GM12878 (cell line): ENCODE data around the gene H6PD. TPM values are rescaled to one million over a fixed set of nuclear protein-coding genes. Genes with fewer than 3 reads are reported as not detected.

Experiments used
- ATAC-seq: fragments of 200-7000 bp; cut with Tn5 transposase; 3 replicates; pipeline ENCODE4 v1.9.1; 2020; ENCODE audit warnings: mild to moderate bottlenecking, moderate library complexity
- BruUV-seq: library from RNA; stranded (reverse); fragments of 400-500 nt; replicated peaks from 2 replicates; lab custom pipeline; 2021; lab: Mats Ljungman, UMichigan
- CTCF ChIA-PET: fragments of 300-600 bp; sonication (Branson Sonifier 250); formaldehyde crosslinking; extraction: SDS; loops from one replicate; lab custom pipeline; 2021; ENCODE audit warnings: inconsistent platforms; lab: Yijun Ruan, JAX
- POLR2A ChIA-PET: fragments of 350-600 bp; formaldehyde crosslinking; extraction: SDS; loops from one replicate; lab custom pipeline; 2021; ENCODE audit warnings: inconsistent platforms; lab: Charles Lee
- RAD21 ChIA-PET: fragments of 300-600 bp; sonication (Branson Sonifier 250); formaldehyde crosslinking; loops from one replicate; lab custom pipeline; 2023; ENCODE audit warnings: antibody characterized with exemption; ENCODE audit not compliant: unreplicated experiment; lab: Charles Lee
- SMC1A ChIA-PET: fragments of 300-600 bp; sonication (Branson Sonifier 250); formaldehyde crosslinking; loops from one replicate; lab custom pipeline; 2023; ENCODE audit not compliant: unreplicated experiment, uncharacterized antibody; lab: Charles Lee
- DNase-seq: peaks from one replicate; pipeline ENCODE4 v3.0.0-alpha.2; 2011; ENCODE audit warnings: low read depth, low spot score
- FAIRE-seq: peaks from 3 replicates; lab custom pipeline; 2011; peaks lifted over from hg19 to GRCh38; lab: Jason Lieb, UNC
- H2AFZ ChIP-seq: 2 replicates; pipeline ENCODE4 v1.6.0; 2011; ENCODE audit warnings: low read depth, low read length, control low read depth; ENCODE audit not compliant: control insufficient read depth
- H3K27ac ChIP-seq: 2 replicates; pipeline ENCODE4 v1.5.1; 2011; ENCODE audit warnings: control low read depth; ENCODE audit not compliant: control insufficient read depth, insufficient read depth
- H3K27me3 ChIP-seq, 2 experiments: replicated peaks in 1 of 2; 2 replicates each; pipeline versions ENCODE4 v1.6.0 to v1.6.1; 2011; ENCODE audit warnings: low read length in 1 of 2; ENCODE audit not compliant: control insufficient read depth in 2 of 2, insufficient read depth in 2 of 2
- H3K36me3 ChIP-seq, 2 experiments: 2 replicates each; pipeline ENCODE4 v1.5.1; 2011; ENCODE audit warnings: low read length in 1 of 2; ENCODE audit not compliant: control insufficient read depth in 2 of 2, insufficient read depth in 2 of 2
- H3K4me1 ChIP-seq: 2 replicates; pipeline ENCODE4 v1.6.1; 2011; ENCODE audit warnings: mild to moderate bottlenecking, low read length, moderate library complexity, mixed read lengths; ENCODE audit not compliant: control insufficient read depth, insufficient read depth
- H3K4me2 ChIP-seq: 2 replicates; pipeline ENCODE4 v1.6.0; 2011; ENCODE audit warnings: control low read depth; ENCODE audit not compliant: control insufficient read depth, insufficient read depth
- H3K4me3 ChIP-seq: fragments of 200-600 bp; sonication (generic); 2 replicates; pipeline ENCODE4 v1.5.1; 2016
- H3K79me2 ChIP-seq: 2 replicates; pipeline ENCODE4 v1.6.0; 2011; ENCODE audit warnings: low read length; ENCODE audit not compliant: control insufficient read depth, insufficient read depth
- H3K9ac ChIP-seq: 2 replicates; pipeline ENCODE4 v1.8.0; 2011; ENCODE audit warnings: low read length, control low read depth, mixed read lengths; ENCODE audit not compliant: control insufficient read depth, insufficient read depth
- H3K9me3 ChIP-seq: replicated peaks from 3 replicates; pipeline ENCODE4 v1.5.1; 2011; ENCODE audit warnings: mild to moderate bottlenecking, low read length; ENCODE audit not compliant: control insufficient read depth, insufficient read depth
- H4K20me1 ChIP-seq: 2 replicates; pipeline ENCODE4 v1.6.0; 2011; ENCODE audit not compliant: control insufficient read depth, insufficient read depth
- CHD2 ChIP-seq: IDR thresholded peaks from 2 replicates; pipeline ENCODE4 v1.6.1; 2011; ENCODE audit warnings: low read depth, low read length, improper control_type of control experiment, borderline replicate concordance
- GATAD2B ChIP-seq: fragments of 450-650 bp; conservative IDR thresholded peaks from 2 replicates; pipeline ENCODE4 v1.6.1; 2017; ENCODE audit warnings: low read depth, mild to moderate bottlenecking, moderate library complexity
- MYC ChIP-seq: IDR thresholded peaks from 2 replicates; pipeline ENCODE4 v1.6.1; 2011; ENCODE audit warnings: mild to moderate bottlenecking, low read length, moderate library complexity, inconsistent platforms; ENCODE audit not compliant: insufficient read depth, insufficient replicate concordance, insufficient read length, severe bottlenecking
- NKRF ChIP-seq: fragments of 450-650 bp; conservative IDR thresholded peaks from 2 replicates; pipeline ENCODE4 v1.6.1; 2017; ENCODE audit warnings: mild to moderate bottlenecking, moderate library complexity
- NR2F1 ChIP-seq: fragments of 450-650 bp; conservative IDR thresholded peaks from 2 replicates; pipeline ENCODE4 v1.6.1; 2017; ENCODE audit warnings: mild to moderate bottlenecking
- REST ChIP-seq: IDR thresholded peaks from 2 replicates; pipeline ENCODE4 v1.6.1; 2012; ENCODE audit warnings: mild to moderate bottlenecking, low read depth, low read length
- ZNF592 ChIP-seq: fragments of 450-650 bp; IDR thresholded peaks from 2 replicates; pipeline ENCODE4 v1.6.1; 2017; ENCODE audit warnings: mild to moderate bottlenecking, moderate library complexity
- ZSCAN29 ChIP-seq: fragments of 450-650 bp; IDR thresholded peaks from 2 replicates; pipeline ENCODE4 v1.6.1; 2017; ENCODE audit warnings: mild to moderate bottlenecking, moderate library complexity
- WGBS: methylation state at CpG from one replicate; pipeline ENCODE4 v1.1.6; 2016; ENCODE audit warnings: low lambda C conversion rate; ENCODE audit not compliant: insufficient replicate concordance, insufficient coverage; ENCODE audit errors: missing lambda C conversion rate; 5-methylcytosine and 5-hydroxymethylcytosine counted together
- in situ Hi-C: fragments of 300-500 bp; cut with MboI; formaldehyde crosslinking; loops from 9 replicates; pipeline ENCODE4 v1.14.3; 2018; ENCODE audit warnings: mixed read lengths
- intact Hi-C: fragments of 100-400 bp; cut with micrococcal nuclease; formaldehyde crosslinking; loops from one replicate; pipeline ENCODE4 v1.14.2; 2022; ENCODE audit not compliant: unreplicated experiment
- polyA plus RNA-seq, 11 experiments: library from polyadenylated mRNA; depleted of rRNA in 4 of 11; unstranded in 6 of 11; stranded (reverse) in 5 of 11; fragments of >200 nt; fragmentation: Nextera tagmentation in 4 of 11; fragmentation: Illumina TruSeq in 1 of 11; extraction: Ambion mirVana in 4 of 11; extraction: Trizol in 1 of 11; gene quantifications; 1 replicate in 1 of 11; 2 replicates in 10 of 11; pipeline versions ENCODE4 v1.2.1 to v1.2.3, GENCODE V29; 2011 to 2016; ENCODE audit warnings: inconsistent platforms in 2 of 11, missing spikeins in 2 of 11, low read depth in 1 of 11
- total RNA-seq, 4 experiments: library from RNA; depleted of rRNA in 3 of 4; stranded (reverse); fragments of >200 nt in 3 of 4; fragmentation: Illumina TruSeq in 1 of 4; extraction: Trizol in 1 of 4; gene quantifications; 2 replicates each; pipeline versions ENCODE4 v1.2.1 to v1.2.3, GENCODE V29; 2013 to 2021
- TF ChIP-seq, protein P1 (sequence below): fragments of 450-650 bp; IDR thresholded peaks from 2 replicates; pipeline ENCODE4 v1.6.1; 2017; ENCODE audit warnings: borderline replicate concordance

The H6PD gene
- total and polyA plus RNA-seq, 10 of the 15 experiments (the other 5 are each of a cell fraction or from before 2014, with no cell fraction given): 1.2 to 20.7 (median 7.7) TPM

DNA sequence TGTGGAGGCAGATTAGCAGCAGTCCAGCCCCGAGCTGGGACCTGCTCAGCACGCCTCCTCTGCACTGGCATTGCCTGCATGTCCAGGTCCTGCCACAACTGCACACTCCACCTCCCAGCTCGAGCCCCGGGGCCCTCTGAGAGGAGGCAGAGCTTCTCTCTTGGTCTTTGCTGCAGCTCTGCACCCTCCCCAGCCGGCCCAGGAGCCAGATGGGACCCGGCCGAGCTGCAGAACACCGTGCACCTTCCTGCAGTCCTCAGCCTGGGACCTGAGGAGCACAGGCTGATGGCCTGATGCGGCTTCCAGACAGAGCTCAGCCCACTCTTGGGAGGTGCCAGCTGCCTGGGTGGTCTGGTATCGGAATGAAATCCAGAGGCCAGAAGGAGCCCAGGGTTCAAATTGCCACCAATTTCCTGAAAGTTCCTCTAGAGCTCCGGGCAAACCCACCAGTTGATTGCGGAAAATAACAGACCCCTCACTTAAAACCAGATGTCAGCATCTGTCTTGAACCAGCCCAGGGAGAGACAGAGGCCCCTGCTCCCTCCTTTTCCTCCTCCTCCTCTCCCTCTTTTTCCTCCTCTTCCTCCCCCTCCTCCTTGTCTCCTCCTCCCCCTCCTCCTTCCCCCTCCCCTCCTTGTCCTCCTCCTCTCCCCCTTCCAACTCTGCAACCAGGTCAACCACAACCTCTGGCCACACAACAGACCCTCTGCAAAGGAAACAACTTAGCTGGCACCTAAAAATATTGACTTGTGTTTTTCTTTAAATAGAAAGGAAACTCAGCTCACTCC, 47.5 kb downstream of the H6PD start (continued):
- TF ChIP-seq NR2F1: no peak

DNA sequence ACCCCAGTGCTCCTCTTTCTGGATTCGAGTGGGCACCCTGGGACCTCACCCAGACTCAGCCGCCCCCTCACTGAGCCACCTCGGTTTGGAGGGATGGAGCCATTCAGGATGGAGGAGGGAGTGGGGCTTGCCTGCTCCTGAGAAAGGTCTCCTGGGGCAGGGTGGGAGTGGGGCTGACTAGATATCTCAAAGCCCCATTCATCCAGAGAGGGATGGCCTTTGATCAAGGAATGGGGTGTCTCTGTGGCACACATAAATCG, 48.1 kb downstream of the H6PD start:
- SMC1A ChIA-PET: interaction anchor here (1.1 to 1.9 kb wide), 2 partner anchors 172 to 173 kb away, joined by 3 to 5 read pairs; no protein-coding TSS in a partner anchor
- H3K79me2 ChIP-seq: no peaks in the 10 kb centered on the region
- WGBS: 19% methylated on average over 4 of the region's 4 CpGs
- H2AFZ ChIP-seq: no peak overlapping the region
- ATAC-seq (no peak), FAIRE-seq (no peak), DNase-seq (no peak)
- RAD21 ChIA-PET: interaction anchor here (0.8 to 1.3 kb wide), 2 partner anchors 9 to 16 kb away, joined by 3 read pairs; no protein-coding TSS in a partner anchor
- no peaks in the 10 kb centered on the region for H3K36me3 ChIP-seq
- H3K4me2 ChIP-seq: no peak overlapping the region
- H3K9me3 ChIP-seq: no peaks in the 10 kb centered on the region; the same call in 2 of the 3 replicates
- no peaks in the 10 kb centered on the region for H4K20me1 ChIP-seq
- no peaks in the 10 kb centered on the region for H3K27me3 ChIP-seq
- in situ Hi-C loops: no loop called here
- H3K9ac ChIP-seq: no peak overlapping the region
- no peak overlapping the region for H3K27ac ChIP-seq
- no TSS peak for BruUV-seq
- intact Hi-C loops: no loop called here
- POLR2A ChIA-PET: interaction anchor here (0.6 kb wide), 2 partner anchors 149 to 794 kb away, joined by 4 to 9 read pairs; no protein-coding TSS in a partner anchor
- H3K4me1 ChIP-seq: peaks cover 6% of the 10 kb centered on the region
- no peak overlapping the region for H3K4me3 ChIP-seq
- CTCF ChIA-PET: interaction anchor here (0.6 to 4.7 kb wide), 3 partner anchors 15 to 197 kb away, joined by 3 to 20 read pairs (median 16); no protein-coding TSS in a partner anchor
- TF ChIP-seq CHD2 (no peak), ZSCAN29 (no peak), MYC (no peak), ZNF592 (no peak), REST (no peak), NKRF (no peak), GATAD2B (no peak)
- TF ChIP-seq, protein P1, sequence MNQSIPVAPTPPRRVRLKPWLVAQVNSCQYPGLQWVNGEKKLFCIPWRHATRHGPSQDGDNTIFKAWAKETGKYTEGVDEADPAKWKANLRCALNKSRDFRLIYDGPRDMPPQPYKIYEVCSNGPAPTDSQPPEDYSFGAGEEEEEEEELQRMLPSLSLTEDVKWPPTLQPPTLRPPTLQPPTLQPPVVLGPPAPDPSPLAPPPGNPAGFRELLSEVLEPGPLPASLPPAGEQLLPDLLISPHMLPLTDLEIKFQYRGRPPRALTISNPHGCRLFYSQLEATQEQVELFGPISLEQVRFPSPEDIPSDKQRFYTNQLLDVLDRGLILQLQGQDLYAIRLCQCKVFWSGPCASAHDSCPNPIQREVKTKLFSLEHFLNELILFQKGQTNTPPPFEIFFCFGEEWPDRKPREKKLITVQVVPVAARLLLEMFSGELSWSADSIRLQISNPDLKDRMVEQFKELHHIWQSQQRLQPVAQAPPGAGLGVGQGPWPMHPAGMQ: no peak
